ENCODE results near the gene VPS8. TPM values are rescaled to one million over a fixed set of nuclear protein-coding genes. Genes with fewer than 3 reads are reported as not detected.

Gene VPS8
- total and polyA plus RNA-seq, 2 of the 13 experiments (the other 11 are each of a cell fraction or from before 2014, with no cell fraction given), result 14.2 to 35.1 TPM

DNA sequence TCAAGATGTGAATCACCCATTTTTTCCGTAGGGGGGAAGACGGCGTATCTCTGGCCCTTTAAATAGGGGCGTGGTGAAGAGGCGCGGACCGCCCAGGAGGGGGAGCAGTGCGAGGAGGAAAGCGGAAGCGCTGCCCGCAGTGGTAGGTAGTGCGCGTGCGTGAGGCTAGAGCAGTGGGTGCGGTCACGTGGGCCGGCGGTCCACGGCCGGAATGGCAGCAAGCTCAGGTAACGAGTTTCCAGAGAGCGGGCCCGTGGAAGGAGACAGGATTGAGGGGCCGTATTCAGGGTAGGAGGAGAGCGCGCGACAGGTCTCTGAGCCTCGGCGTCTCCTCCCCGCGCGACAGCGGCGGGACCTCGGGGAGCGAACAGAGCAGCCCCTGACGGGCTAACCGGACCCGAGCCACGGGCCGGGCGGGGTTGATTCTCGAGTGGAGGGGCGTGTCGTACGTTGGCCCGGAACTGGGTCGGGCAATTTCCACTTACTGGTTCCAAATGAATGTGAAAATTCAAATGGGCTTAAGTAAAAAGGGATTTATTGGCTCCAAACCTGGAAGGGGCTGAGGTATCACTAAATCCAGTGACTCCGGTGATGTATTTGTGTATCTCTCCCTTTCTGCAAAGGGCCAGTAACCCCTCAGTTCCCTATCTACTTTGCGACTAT is at the start of gene VPS8 (continued):
- TF ChIP-seq ZNF816 (CRISPR knock-in tag; IDR thresholded peaks at IDR 0.05; ENCODE audit: borderline replicate concordance), result no peak
- TF ChIP-seq PTBP1 (IDR thresholded peaks at IDR 0.05; ENCODE audit: low read depth, low read length, poor library complexity, severe bottlenecking), result no peak
- no peak for TF ChIP-seq KDM1A (CRISPR knock-in tag; IDR thresholded peaks at IDR 0.05)
- TF ChIP-seq SRY (CRISPR knock-in tag; IDR thresholded peaks at IDR 0.05), result no peak
- peak; percentile 78 for TF ChIP-seq ELF3 (CRISPR knock-in tag; IDR thresholded peaks at IDR 0.05)
- no peak for TF ChIP-seq SKI (IDR thresholded peaks at IDR 0.05; ENCODE audit: partially characterized antibody)
- no peak for TF ChIP-seq ZNF549 (CRISPR knock-in tag; IDR thresholded peaks at IDR 0.05)
- TF ChIP-seq U2AF2 (IDR thresholded peaks at IDR 0.05; ENCODE audit: low read depth, low read length), result no peak
- TF ChIP-seq HHEX (CRISPR knock-in tag; IDR thresholded peaks at IDR 0.05), result no peak
- TF ChIP-seq, protein P1, sequence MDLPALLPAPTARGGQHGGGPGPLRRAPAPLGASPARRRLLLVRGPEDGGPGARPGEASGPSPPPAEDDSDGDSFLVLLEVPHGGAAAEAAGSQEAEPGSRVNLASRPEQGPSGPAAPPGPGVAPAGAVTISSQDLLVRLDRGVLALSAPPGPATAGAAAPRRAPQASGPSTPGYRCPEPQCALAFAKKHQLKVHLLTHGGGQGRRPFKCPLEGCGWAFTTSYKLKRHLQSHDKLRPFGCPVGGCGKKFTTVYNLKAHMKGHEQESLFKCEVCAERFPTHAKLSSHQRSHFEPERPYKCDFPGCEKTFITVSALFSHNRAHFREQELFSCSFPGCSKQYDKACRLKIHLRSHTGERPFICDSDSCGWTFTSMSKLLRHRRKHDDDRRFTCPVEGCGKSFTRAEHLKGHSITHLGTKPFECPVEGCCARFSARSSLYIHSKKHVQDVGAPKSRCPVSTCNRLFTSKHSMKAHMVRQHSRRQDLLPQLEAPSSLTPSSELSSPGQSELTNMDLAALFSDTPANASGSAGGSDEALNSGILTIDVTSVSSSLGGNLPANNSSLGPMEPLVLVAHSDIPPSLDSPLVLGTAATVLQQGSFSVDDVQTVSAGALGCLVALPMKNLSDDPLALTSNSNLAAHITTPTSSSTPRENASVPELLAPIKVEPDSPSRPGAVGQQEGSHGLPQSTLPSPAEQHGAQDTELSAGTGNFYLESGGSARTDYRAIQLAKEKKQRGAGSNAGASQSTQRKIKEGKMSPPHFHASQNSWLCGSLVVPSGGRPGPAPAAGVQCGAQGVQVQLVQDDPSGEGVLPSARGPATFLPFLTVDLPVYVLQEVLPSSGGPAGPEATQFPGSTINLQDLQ (CRISPR knock-in tag; IDR thresholded peaks at IDR 0.05), result no peak
- TF ChIP-seq ZBTB38 (CRISPR knock-in tag; IDR thresholded peaks at IDR 0.05), result no peak
- TF ChIP-seq RXRB (CRISPR knock-in tag; IDR thresholded peaks at IDR 0.05; ENCODE audit: borderline replicate concordance), result peak; percentile 25; the same call in 1 of the 2 replicates
- TF ChIP-seq STAT5B (CRISPR knock-in tag; IDR thresholded peaks at IDR 0.05), result no peak
- TF ChIP-seq E2F5 (CRISPR knock-in tag; conservative IDR thresholded peaks at IDR 0.05), result no peak
- no peak for TF ChIP-seq RFX5 (IDR thresholded peaks at IDR 0.05; ENCODE audit: low read depth, low read length)
- no peak for TF ChIP-seq PRPF4 (IDR thresholded peaks at IDR 0.05; ENCODE audit: low read depth, low read length, poor library complexity, severe bottlenecking)
- TF ChIP-seq, protein P2, sequence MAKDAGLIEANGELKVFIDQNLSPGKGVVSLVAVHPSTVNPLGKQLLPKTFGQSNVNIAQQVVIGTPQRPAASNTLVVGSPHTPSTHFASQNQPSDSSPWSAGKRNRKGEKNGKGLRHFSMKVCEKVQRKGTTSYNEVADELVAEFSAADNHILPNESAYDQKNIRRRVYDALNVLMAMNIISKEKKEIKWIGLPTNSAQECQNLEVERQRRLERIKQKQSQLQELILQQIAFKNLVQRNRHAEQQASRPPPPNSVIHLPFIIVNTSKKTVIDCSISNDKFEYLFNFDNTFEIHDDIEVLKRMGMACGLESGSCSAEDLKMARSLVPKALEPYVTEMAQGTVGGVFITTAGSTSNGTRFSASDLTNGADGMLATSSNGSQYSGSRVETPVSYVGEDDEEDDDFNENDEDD (CRISPR knock-in tag; IDR thresholded peaks at IDR 0.05; ENCODE audit: borderline replicate concordance), result peak; percentile 21; the same call in 1 of the 2 replicates
- TF ChIP-seq IKZF1 (IDR thresholded peaks at IDR 0.05), result no peak
- TF ChIP-seq GATAD2A (CRISPR knock-in tag; IDR thresholded peaks at IDR 0.05), result peak; percentile 59
- TF ChIP-seq HOXA7 (CRISPR knock-in tag; IDR thresholded peaks at IDR 0.05), result no peak
- no peak for TF ChIP-seq HNRNPL (IDR thresholded peaks at IDR 0.05; ENCODE audit: low read depth, low read length)
- TF ChIP-seq NRL (CRISPR knock-in tag; IDR thresholded peaks at IDR 0.05; ENCODE audit: borderline replicate concordance), result no peak
- TF ChIP-seq, protein P3, sequence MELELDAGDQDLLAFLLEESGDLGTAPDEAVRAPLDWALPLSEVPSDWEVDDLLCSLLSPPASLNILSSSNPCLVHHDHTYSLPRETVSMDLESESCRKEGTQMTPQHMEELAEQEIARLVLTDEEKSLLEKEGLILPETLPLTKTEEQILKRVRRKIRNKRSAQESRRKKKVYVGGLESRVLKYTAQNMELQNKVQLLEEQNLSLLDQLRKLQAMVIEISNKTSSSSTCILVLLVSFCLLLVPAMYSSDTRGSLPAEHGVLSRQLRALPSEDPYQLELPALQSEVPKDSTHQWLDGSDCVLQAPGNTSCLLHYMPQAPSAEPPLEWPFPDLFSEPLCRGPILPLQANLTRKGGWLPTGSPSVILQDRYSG (CRISPR knock-in tag; IDR thresholded peaks at IDR 0.05), result no peak
- TF ChIP-seq FOXP1 (IDR thresholded peaks at IDR 0.05), result no peak
- no peak for TF ChIP-seq FOXP1 (CRISPR knock-in tag; IDR thresholded peaks at IDR 0.05)
- peak; percentile 65; the same call in 1 of the 2 replicates for TF ChIP-seq HDAC2 (CRISPR knock-in tag; IDR thresholded peaks at IDR 0.05)
- no peak for TF ChIP-seq SOX5 (CRISPR knock-in tag; IDR thresholded peaks at IDR 0.05; ENCODE audit: borderline replicate concordance)
- TF ChIP-seq ZNF33B (CRISPR knock-in tag; IDR thresholded peaks at IDR 0.05), result peak; percentile 51; the same call in 1 of the 2 replicates
- TF ChIP-seq ZSCAN22 (CRISPR knock-in tag; IDR thresholded peaks at IDR 0.05), result no peak

Data from HepG2 (cell line).